ENCODE data around the gene HIGD1A.
"Not testable (repeated sequence)": the region's sequence is repeated elsewhere in the genome, so short reads cannot be mapped to it uniquely, and the experiment has no call there.

The HIGD1A gene

DNA sequence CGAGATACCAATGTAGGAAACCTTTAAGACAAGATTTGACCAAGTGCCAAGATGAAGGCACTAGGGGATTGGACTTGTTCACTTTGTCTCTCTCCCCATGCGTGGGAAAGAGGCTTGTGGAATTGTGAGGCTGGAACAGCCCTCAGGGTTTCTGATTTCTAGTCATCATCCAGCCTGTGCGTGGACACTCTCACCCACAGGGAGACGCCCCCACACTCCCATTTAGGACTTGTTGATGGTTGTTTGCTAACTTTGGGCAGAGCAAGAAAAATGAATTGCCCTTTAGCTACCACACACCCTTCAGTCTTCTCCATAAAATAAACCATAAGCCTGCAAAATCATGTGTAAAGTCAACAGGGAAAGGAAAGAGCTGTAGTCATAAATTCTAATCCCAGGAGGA, 23.4 kb upstream of the HIGD1A start:
- DNase-seq: no peak

DNA sequence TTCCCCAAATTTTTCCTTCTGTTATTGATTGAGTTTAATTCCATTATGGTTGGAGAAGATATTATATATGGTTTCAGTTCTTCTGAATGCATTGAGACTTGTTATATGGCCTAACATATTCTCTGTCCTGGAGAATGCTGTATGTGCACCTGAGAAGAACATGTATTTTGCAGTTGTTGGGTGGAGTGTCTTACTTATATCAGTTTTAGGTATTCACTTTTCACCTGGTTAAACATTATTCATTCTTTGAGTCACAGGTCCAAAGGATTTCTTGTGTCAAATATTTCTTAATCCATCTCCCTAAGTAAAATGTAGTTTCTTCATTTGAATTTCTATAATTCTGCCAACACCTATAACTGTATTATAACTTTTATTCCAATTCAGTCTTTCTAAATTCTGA, 22.7 kb upstream of the HIGD1A start:
- no peak for DNase-seq

DNA sequence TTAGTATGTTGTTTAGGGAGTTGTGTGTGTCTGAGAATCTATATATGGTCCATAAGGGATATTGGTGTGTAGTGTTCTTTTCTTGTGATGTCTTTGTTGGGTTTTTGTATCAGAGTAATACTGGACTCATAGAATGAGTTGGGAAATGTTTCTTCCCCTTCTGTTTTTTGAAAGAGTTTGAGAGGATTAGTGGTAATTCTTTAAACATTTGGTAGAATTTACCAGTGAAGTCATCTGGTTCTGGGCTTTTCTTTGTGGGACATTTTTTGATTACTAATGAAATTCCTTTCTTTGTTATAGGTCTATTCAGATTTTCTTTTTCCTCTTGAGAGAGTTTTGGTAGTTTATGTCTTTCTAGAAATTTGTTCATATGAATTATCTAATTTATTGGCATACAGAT, 21.9 kb upstream of the HIGD1A start:
- no peak for DNase-seq

- no peak for DNase-seq
Measured at GRCh38 chr3:42823351-42823750, 19.1 kb upstream of the HIGD1A start.

- DNase-seq: no peak
Measured at GRCh38 chr3:42822828-42823227, 18.5 kb upstream of the HIGD1A start.

DNA sequence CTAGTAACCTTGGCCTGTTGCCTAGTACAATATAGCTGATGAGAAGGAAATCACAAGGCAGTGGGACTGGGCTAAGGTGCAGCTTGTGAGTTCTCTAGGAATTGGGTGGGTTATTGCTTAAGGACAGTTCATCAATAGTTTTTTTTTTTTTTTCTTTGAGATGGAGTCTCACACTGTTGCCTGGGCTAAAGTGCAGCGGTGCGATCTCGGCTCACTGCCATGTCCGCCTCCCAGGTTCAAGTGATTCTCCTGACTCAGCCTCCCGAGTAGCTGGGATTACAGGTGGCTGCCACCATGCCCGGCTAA, 16.4 kb upstream of the HIGD1A start:
- no peak for DNase-seq

GRCh38 chr3:42819351-42819965, 15.2 kb upstream of the HIGD1A start:
- DNase-seq: no peak

DNA sequence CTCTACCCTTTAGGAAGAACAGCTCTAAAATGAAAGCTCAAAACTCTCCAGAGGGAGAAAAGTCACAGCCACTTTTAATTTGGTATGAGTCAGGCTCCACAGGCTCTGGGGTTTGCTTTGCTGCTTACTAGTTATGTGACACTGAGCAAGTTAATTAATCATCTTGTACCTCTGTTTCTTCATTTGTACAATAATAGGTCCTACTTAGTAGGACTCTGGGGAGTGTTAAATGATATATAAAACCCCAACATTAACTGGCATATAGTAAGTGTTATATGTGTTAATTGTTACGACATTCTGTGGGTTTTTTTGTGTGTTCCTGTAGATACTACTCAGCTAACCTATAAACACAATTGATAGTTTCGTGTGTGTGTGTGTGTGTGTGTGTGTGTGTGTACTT, 11.5 kb upstream of the HIGD1A start:
- DNase-seq: no peak

- no peak for DNase-seq
Measured at GRCh38 chr3:42814914-42815507, 10.7 kb upstream of the HIGD1A start.

DNA sequence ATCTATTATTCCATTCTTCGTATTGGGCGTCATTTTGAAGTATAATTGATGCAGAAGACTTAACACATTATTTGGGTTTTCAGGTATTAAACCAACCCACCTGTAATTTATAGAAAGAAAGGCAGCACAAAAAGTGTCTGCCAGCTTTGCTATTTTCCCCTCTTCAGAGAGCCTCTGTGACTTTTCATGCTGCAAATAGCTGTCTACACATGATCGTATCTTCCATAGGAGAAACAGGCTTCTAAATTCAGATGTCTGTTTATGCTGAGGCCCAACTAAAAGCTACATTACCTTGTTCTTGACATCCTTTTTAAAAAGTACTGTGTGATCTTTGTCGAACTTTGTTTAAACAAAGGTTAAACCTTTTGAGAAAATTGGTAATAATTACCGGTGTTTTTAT, 10.0 kb upstream of the HIGD1A start:
- no peak for DNase-seq

DNA sequence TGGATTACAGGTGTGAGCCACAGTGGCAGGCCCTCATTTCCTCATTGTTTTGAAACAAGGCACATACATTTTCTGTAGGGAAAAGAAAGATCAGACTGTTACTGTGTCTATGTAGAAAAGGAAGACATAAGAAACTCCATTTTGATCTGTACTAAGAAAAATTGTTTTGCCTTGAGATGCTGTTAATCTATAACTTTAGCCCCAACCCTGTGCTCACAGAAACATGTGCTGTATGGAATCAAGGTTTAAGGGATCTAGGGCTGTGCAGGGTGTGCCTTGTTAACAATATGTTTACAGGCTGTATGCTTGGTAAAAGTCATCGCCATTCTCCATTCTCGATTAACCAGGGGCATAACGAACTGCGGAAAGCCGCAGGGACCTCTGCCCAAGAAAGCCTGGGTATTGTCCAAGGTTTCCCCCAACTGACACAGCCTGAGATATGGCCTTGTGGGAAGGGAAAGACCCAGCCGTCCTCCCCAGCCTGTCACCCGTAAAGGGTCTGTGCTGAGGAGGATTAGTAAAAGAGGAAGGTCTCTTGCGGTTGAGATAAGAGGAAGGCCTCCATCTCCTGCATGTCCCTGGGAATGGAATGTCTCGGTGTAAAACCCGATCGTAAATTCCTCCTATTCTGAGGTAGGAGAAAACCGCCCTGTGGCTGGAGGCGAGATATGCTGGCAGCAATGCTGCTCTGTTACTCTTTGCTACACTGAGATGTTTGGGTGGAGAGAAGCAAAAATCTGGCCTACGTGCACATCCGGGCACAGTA, 7.0 kb upstream of the HIGD1A start:
- DNase-seq: not testable (repeated sequence)

DNA sequence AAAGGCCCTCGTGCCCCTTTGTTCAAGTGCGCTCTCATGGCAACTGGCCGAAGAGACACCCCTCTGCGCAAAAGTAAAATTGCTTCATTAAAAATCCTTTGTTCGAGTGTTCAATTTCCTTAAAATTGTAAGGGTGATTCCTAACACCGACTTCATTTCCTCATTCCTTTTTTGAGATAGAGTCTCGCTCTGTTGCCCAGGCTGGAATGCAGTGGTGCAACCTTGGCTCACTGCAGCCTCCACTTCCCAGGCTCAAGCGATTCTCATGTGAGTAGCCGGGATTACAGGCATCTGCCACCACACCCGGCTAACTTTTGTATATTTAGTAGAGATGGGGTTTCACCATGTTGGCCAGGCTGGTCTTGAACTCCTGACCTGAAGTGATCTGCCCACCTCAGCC, 6.4 kb upstream of the HIGD1A start:
- DNase-seq: not testable (repeated sequence)

GRCh38 chr3:42809202-42809601, 4.9 kb upstream of the HIGD1A start, which contains the start of gene ACKR2:
Gene ACKR2, plus strand, starts transcription at chr3:42809445. Its CDS starts 55,058 bp downstream, at chr3:42864503.
- no peak for DNase-seq

GRCh38 chr3:42807929-42808328, 3.6 kb upstream of the HIGD1A start:
- no peak for DNase-seq

DNA sequence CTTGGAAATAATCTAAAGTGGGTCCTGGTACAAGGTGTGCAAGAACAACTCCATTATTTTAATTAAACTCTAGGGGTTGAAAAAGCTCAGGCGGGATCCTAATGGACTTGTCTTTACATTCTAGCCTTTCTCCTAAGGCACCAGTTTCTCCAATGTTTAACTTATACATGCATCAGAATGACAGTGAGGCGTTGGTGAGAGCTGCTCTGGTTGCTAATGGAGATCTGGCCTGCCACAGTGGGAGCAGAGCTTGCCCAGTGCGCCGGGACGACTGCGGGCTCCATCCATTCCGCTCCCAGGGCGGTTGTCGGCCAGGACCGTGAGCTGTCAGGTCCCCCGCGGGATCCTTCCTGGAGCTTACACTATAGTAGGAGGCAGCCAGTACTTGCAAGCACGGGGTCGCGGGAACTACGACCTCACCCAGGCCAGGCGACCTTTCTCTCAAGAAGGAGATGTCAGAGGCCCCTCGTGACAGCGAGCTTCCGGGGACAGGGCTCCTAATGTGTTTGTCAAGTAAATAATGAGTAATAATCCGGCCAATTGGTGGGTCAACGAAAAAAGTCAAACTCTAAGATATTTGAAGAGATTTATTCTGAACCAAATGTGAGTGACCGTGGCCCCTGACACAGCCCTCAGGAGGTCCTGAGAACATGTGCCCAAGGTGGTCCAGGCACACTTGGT, 991 bp upstream of the HIGD1A start:
- no peak for DNase-seq

GRCh38 chr3:42804831-42805132, 492 bp upstream of the HIGD1A start:
- no peak for DNase-seq

- peak; percentile 11 for DNase-seq
Measured at GRCh38 chr3:42803414-42804105, 730 bp downstream of the HIGD1A start.

GRCh38 chr3:42802876-42803413, 1.3 kb downstream of the HIGD1A start:
- no peak for DNase-seq

DNA sequence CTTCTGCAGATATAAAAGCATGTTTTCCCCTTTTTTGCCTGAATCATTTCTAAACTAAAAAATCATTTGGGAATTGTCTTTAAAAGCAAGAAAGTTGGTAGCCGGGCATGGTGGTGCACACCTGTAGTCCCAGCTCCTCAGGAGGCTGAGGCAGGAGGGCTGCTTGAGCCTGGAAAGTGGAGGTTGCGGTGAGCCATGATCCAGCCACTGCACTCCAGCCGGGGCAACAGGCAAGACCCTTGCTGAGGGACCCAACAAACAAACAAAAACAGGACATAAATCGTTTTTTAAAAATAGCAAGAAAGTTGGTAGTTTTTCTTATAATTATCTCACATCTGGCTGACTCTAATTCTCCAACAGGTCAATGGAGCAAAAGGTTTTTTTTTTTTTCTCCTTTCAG, 2.5 kb downstream of the HIGD1A start:
- no peak for DNase-seq

DNA sequence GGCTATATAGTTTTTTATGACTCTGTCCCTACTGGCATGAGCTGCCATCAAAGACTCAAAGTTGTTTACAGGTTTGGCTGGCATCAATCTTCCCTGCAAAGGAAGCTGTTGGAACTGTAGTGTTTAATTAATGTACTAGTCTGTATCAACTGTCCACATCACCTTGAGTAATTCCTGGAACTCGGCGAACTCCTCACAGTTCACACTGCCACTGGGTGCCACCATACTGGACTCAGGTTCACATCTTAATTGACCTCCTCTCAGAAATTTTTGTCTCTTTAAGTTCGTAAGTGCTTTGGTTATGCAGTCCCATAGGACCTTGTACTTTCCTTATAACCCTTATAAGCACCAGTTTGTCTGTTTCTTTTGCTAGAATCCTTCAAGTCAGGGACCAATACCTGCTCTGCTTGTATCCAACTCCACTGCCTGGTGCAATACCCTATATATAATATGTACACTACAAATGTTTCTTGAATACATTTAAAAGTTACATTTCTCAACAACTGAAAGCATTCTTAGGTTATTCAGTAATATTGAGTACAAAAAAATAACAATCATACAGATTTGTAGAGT, 3.2 kb downstream of the HIGD1A start:
- no peak for DNase-seq

DNA sequence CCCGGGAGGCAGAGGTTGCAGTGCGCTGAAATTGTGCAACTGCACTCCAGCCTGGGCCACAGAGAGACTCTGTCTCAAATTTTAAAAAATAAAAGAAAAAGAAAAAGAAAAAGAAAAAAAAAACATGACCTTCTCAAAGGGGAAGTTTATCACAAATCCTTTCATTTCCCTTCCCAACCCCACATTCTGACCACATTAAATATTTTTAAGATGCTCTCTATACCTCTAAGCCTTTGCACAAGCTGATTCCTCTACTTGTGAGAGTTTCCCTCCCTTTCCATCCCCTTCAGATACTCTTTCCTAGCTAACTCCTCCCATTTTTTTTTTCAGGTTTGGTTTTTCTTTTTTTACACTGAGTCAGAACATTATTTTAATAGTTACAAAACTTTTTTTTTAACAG, 4.0 kb downstream of the HIGD1A start:
- DNase-seq: no peak

DNA sequence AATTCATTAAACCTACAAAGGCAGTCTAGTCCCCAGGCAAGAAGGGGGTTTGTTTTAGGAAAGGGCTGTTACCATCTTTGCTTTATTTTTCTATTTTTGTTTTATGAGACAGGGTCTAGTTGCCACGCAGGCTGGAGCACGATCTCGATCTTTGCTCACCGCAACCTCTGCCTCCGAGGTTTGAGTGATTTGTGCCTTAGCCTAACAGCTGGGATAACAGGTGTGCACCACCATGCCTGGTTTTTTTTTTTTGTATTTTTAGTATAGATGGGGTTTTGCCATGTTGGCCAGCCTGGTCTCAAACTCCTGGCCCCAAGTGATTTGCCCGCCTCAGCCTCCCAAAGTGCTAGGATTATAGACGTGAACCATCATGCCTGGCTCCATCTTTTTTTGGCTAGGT, 4.9 kb downstream of the HIGD1A start:
- no peak for DNase-seq

GRCh38 chr3:42796332-42796885, 7.9 kb downstream of the HIGD1A start:
- DNase-seq: no peak

All from activated gamma-delta T cell treated with Interleukin-2 at 50 U/mL for 16 hours (primary cell).